BLaER1 treated with 17β-estradiol and CSF1 and Interleukin-3, amounts not matched to agents 10 nM and 100 nM (cell line): ENCODE results near the gene STRN4.

Experiments
- H3K27ac ChIP-seq, 11 experiments: shearing (Covaris generic); formaldehyde crosslinking; 2 replicates each; pipeline ENCODE4 v1.8.1; 2022
- H3K27me3 ChIP-seq, 11 experiments: shearing (Covaris generic); formaldehyde crosslinking; 2 replicates each; pipeline ENCODE4 v1.8.1; 2022
- H3K36me3 ChIP-seq, 11 experiments: shearing (Covaris generic); formaldehyde crosslinking; 2 replicates each; pipeline ENCODE4 v1.8.1; 2022
- H3K4me1 ChIP-seq, 10 experiments: shearing (Covaris generic); formaldehyde crosslinking; 2 replicates each; pipeline ENCODE4 v1.8.1; 2022
- H3K4me2 ChIP-seq, 11 experiments: shearing (Covaris generic); formaldehyde crosslinking; 2 replicates each; pipeline ENCODE4 v1.8.1; 2022
- H3K4me3 ChIP-seq, 10 experiments: shearing (Covaris generic); formaldehyde crosslinking; 2 replicates each; pipeline ENCODE4 v1.8.1; 2022
- H3K9ac ChIP-seq, 11 experiments: shearing (Covaris generic); formaldehyde crosslinking; 2 replicates each; pipeline ENCODE4 v1.8.1; 2022
- H3K9me3 ChIP-seq, 11 experiments: shearing (Covaris generic); formaldehyde crosslinking; replicated peaks in 1 of 11; 2 replicates each; pipeline ENCODE4 v1.8.1; 2022
- H4K20me1 ChIP-seq, 11 experiments: shearing (Covaris generic); formaldehyde crosslinking; 2 replicates each; pipeline ENCODE4 v1.8.1; 2022
- Cebpa-rat ChIP-seq, 11 experiments: shearing (Covaris generic); IDR thresholded peaks; 2 replicates each; pipeline ENCODE4 v1.8.1; 2022

STRN4 gene

GRCh38 chr19:46755077-46755852, 9.0 kb upstream of the STRN4 start:
- H3K4me3 ChIP-seq, result no peak overlapping the region
- no peaks in the 10 kb centered on the region for H3K27me3 ChIP-seq
- peaks cover 0 to 61% (median 16%) of the 10 kb centered on the region in 11 experiments; a peak in 12 of 22 replicates for H4K20me1 ChIP-seq
- H3K9ac ChIP-seq, result peak overlapping the region in 2 of 11 experiments; percentile 39 to 40; a peak in 3 of 22 replicates
- H3K4me2 ChIP-seq, result peak overlapping the region in 7 of 11 experiments; percentile 25 to 86 (median 81); a peak in 13 of 22 replicates
- H3K4me1 ChIP-seq, result peaks cover 48 to 81% (median 62%) of the 10 kb centered on the region in 10 experiments
- no peaks in the 10 kb centered on the region for H3K9me3 ChIP-seq
- peaks cover 6 to 39% (median 19%) of the 10 kb centered on the region in 11 experiments; a peak in 20 of 22 replicates for H3K36me3 ChIP-seq
- no peak for TF ChIP-seq Cebpa-rat (IDR thresholded peaks at IDR 0.05)
- H3K27ac ChIP-seq, result peak overlapping the region in 5 of 11 experiments; percentile 10 to 56 (median 32); a peak in 8 of 22 replicates

GRCh38 chr19:46753420-46754155, 7.3 kb upstream of the STRN4 start:
- H4K20me1 ChIP-seq, result peaks cover 0 to 63% (median 16%) of the 10 kb centered on the region in 11 experiments; a peak in 12 of 22 replicates
- H3K36me3 ChIP-seq, result peaks cover 13 to 47% (median 23%) of the 10 kb centered on the region in 11 experiments; a peak in 20 of 22 replicates
- H3K9me3 ChIP-seq, result no peaks in the 10 kb centered on the region
- no peak overlapping the region for H3K27ac ChIP-seq
- H3K9ac ChIP-seq, result 0 out of 22 replicates have a peak overlapping the region, but pooled peaks of 1 of the 11 experiments have one; percentile 23
- no peak for TF ChIP-seq Cebpa-rat (IDR thresholded peaks at IDR 0.05)
- no peaks in the 10 kb centered on the region for H3K27me3 ChIP-seq
- H3K4me1 ChIP-seq, result peaks cover 44 to 73% (median 53%) of the 10 kb centered on the region in 10 experiments
- H3K4me2 ChIP-seq, result no peak overlapping the region; a peak in 1 of 22 replicates
- no peak overlapping the region for H3K4me3 ChIP-seq

GRCh38 chr19:46748325-46749109, 2.3 kb upstream of the STRN4 start:
- Histone ChIP-seq H3K9ac (no peak overlapping the region), H3K9me3 (no peaks in the 10 kb centered on the region), H3K4me2 (no peak overlapping the region; a peak in 1 of 22 replicates), H3K4me3 (no peak overlapping the region), H3K27me3 (no peaks in the 10 kb centered on the region), H3K36me3 (peaks cover 0 to 18% (median 9%) of the 10 kb centered on the region in 11 experiments; a peak in 12 of 22 replicates), H3K4me1 (peaks cover 26 to 64% (median 55%) of the 10 kb centered on the region in 10 experiments), H3K27ac (no peak overlapping the region), H4K20me1 (peaks cover 19 to 60% (median 25%) of the 10 kb centered on the region in 11 experiments; a peak in 21 of 22 replicates)
- no peak for TF ChIP-seq Cebpa-rat (IDR thresholded peaks at IDR 0.05)

GRCh38 chr19:46745521-46746280, 549 bp downstream of the STRN4 start, which contains the start of gene FKRP:
FKRP (plus strand) TSS chr19:46746057; CDS start chr19:46755451, 9,394 bp downstream.
- H3K4me2 ChIP-seq, result peak within 1 kb of the TSS; percentile 92 to 99 (median 95)
- H3K9me3 ChIP-seq, result no peaks in the 10 kb centered on the region
- no peaks in the 10 kb centered on the region for H3K27me3 ChIP-seq
- TF ChIP-seq Cebpa-rat (IDR thresholded peaks at IDR 0.05), result no peak
- peaks cover 54 to 75% (median 70%) of the 10 kb centered on the region in 10 experiments for H3K4me1 ChIP-seq
- H3K36me3 ChIP-seq, result peaks cover 7 to 27% (median 16%) of the 10 kb centered on the region in 11 experiments; a peak in 19 of 22 replicates
- peak within 1 kb of the TSS; percentile 97 to 99 (median 99) for H3K27ac ChIP-seq
- peak within 1 kb of the TSS; percentile 88 to 100 (median 98) for H3K4me3 ChIP-seq
- peaks cover 47 to 79% (median 50%) of the 10 kb centered on the region in 11 experiments for H4K20me1 ChIP-seq
- H3K9ac ChIP-seq, result peak within 1 kb of the TSS; percentile 97 to 100 (median 100)

- peak overlapping the region; percentile 97 to 99 (median 99) for H3K27ac ChIP-seq
- no peak for TF ChIP-seq Cebpa-rat (IDR thresholded peaks at IDR 0.05)
- peaks cover 7 to 32% (median 23%) of the 10 kb centered on the region in 11 experiments; a peak in 21 of 22 replicates for H3K36me3 ChIP-seq
- H3K27me3 ChIP-seq, result no peaks in the 10 kb centered on the region
- H3K9ac ChIP-seq, result peak overlapping the region; percentile 97 to 100 (median 100)
- peak overlapping the region; percentile 91 to 99 (median 95) for H3K4me2 ChIP-seq
- H3K4me3 ChIP-seq, result peak overlapping the region; percentile 88 to 100 (median 98)
- H3K4me1 ChIP-seq, result peaks cover 57 to 75% (median 67%) of the 10 kb centered on the region in 10 experiments
- H4K20me1 ChIP-seq, result peaks cover 53 to 79% (median 56%) of the 10 kb centered on the region in 11 experiments
- no peaks in the 10 kb centered on the region for H3K9me3 ChIP-seq
Measured at GRCh38 chr19:46745030-46745429, 1.2 kb downstream of the STRN4 start.

GRCh38 chr19:46744005-46744691, 2.1 kb downstream of the STRN4 start:
- TF ChIP-seq Cebpa-rat (IDR thresholded peaks at IDR 0.05), result no peak

GRCh38 chr19:46742926-46743480, 3.2 kb downstream of the STRN4 start:
- no peak for TF ChIP-seq Cebpa-rat (IDR thresholded peaks at IDR 0.05)
- H4K20me1 ChIP-seq, result peaks cover 74 to 92% (median 77%) of the 10 kb centered on the region in 11 experiments
- peak overlapping the region in 8 of 11 experiments; percentile 1 to 100 (median 72); a peak in 9 of 22 replicates for H3K9ac ChIP-seq
- H3K27ac ChIP-seq, result peak overlapping the region in 5 of 11 experiments; percentile 8 to 64 (median 56); a peak in 3 of 22 replicates
- peaks cover 60 to 81% (median 68%) of the 10 kb centered on the region in 10 experiments for H3K4me1 ChIP-seq
- H3K36me3 ChIP-seq, result peaks cover 17 to 44% (median 36%) of the 10 kb centered on the region in 11 experiments
- H3K4me3 ChIP-seq, result peak overlapping the region in 1 of 10 experiments; percentile 7; a peak in 3 of 20 replicates
- no peaks in the 10 kb centered on the region for H3K9me3 ChIP-seq
- no peaks in the 10 kb centered on the region for H3K27me3 ChIP-seq
- H3K4me2 ChIP-seq, result peak overlapping the region; percentile 91 to 99 (median 95)

More at GRCh38 chr19:46744005-46744691, 2.1 kb downstream of the STRN4 start:
- Histone ChIP-seq H3K4me3 (peak overlapping the region; percentile 88 to 100 (median 98); a peak in 17 of 20 replicates), H4K20me1 (peaks cover 62 to 84% (median 65%) of the 10 kb centered on the region in 11 experiments), H3K36me3 (peaks cover 10 to 37% (median 31%) of the 10 kb centered on the region in 11 experiments), H3K27me3 (no peaks in the 10 kb centered on the region), H3K4me1 (peaks cover 57 to 81% (median 68%) of the 10 kb centered on the region in 10 experiments), H3K27ac (peak overlapping the region in 3 of 11 experiments; percentile 11 to 99 (median 18); a peak in 2 of 22 replicates), H3K4me2 (peak overlapping the region; percentile 91 to 99 (median 95)), H3K9me3 (no peaks in the 10 kb centered on the region), H3K9ac (peak overlapping the region; percentile 97 to 100 (median 100); a peak in 18 of 22 replicates)
